ENCODE data around the gene ARHGAP8.
"Not testable (repeated sequence)": the region's sequence is repeated elsewhere in the genome, so short reads cannot be mapped to it uniquely, and the experiment has no call there.

The ARHGAP8 gene

DNA sequence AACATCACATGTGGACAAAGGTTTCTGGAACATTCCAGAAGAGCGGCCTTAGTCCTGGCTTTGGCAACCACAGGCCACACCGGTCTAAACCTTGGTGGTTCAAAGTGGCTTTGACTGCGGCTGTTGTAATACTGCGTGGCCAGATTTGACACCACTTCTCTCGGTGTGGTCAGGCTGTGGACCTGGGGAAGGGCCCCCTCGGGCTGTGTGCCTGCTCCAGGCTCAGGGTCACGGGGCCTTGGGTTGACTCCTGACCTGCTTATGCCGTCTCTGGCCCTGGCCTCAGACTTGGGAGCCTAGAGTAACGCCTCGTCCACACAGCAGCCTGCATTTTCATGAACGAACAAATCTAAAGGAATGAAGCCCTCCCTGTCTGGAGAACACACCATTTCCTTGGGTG lies 139.4 kb downstream of the ARHGAP8 start:
- DNase-seq: no peak

DNA sequence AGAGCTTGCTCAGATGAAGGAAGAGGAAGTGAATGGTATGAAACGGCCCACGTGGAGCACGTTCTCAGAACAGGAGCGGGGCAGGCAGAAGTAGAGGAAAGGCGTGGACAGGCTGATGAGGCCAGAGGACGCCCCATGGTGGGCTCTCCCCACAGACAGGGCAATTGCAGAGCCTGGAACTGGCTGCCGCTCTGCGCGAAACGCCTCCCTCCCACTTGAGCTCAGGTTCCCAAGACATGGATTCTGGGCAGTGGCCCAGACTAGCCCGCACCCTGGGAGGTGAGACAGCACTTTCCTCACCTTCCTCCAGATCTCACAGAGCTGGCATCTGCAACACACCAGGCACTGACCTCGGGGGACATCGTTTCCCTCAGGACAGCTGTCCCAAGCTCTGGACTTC lies 139.9 kb downstream of the ARHGAP8 start:
- DNase-seq: no peak

DNA sequence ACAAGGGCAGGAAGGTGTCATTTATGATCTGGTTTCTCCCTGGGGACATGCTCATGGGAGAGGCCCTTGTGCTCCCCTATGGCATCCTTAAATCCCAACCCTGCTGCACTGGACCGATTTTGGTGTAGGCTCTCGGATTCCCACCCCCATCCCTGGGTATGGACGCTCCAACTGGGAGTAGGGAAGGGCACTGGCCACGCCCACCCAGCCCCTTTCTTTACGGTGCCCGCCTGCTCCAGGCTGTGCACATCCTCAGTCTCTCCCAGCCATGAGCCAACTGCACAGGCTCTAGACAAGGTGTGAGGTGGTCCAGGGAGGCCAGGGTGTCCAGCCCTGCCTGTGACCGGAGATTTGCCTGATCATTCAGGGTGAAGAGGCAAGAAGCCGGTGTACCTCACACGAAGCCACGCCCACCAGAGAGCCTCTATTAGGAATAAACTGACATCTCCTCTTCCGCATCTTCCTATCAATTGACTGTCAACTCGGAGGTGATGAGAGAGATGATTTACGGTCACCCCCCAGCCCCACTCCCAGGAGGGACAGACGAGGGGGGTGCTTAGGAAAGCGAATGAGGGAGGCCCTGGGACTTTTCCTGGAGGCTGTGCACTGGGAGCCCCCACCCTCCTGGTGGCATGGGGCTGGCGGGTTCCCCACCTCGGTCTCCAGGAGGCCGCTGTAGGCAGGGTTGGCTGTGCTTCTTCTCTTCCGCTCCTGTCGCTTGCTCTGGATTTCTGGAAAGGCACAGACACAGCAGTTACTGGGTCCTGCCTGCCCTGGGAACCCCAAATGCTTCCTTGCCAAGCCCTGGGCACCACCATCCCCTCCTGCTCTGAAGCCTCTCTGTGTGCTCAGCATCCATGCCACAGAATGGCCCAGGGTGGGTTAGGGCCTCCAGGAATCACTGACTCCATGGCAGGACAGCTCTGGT lies 140.7 kb downstream of the ARHGAP8 start:
- no peak for DNase-seq

DNA sequence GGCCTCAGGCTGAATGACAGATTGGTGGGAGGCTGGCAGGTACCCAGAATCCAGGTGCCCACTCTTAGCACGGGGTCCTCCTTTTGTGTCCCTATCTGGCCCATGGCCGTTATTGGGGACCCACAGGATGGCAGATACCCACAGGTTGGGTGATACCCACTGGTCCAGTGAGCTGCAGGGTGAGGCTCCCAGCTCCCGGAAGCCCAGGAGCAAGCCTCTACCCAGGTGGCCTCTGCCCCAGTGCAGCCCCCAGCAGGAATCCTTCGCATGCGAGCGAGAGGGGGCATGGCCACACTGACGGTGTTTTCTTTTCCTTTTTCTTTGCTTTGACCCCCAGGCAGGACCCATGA lies 141.3 kb downstream of the ARHGAP8 start:
- no peak for DNase-seq

DNA sequence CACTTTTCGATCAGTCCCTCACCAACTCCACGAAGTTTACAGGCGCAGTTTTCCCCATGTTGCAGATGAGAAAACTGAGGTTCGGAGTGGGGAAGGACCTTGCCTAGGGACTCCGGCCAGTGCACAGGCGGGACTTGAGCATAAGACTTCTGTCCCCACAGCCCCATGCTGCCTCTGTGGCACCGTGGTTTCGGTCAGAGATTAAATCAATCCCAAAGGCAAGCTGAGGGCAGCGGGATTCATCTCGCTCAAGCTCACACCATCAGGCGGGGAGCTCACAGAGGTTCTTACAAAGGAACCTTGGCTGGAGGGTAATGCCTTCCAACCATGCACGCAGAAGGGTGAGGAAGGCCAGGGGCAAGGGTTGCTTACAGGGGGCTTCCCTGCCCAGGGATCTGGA lies 141.9 kb downstream of the ARHGAP8 start:
- DNase-seq: no peak

DNA sequence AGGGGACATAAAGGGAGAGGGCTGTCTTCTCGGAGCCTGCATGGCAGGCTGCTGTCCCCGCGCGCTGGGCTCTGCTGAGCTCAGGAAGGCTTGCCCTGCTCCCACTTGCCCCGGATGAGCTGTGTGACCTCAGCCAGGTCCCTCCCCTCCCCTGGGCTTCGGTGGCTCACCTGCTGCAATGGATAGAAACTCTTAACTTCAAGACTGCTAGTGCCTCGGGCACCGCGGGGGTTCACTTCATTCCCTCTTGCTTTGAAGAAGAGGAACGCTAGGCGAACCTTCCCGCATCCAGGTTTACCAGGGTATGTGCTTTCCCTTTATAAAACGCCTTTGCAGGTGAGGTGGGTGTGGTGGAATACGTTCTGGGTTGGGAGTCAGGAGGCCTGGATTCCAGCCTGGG lies 142.4 kb downstream of the ARHGAP8 start:
- DNase-seq: no peak

DNA sequence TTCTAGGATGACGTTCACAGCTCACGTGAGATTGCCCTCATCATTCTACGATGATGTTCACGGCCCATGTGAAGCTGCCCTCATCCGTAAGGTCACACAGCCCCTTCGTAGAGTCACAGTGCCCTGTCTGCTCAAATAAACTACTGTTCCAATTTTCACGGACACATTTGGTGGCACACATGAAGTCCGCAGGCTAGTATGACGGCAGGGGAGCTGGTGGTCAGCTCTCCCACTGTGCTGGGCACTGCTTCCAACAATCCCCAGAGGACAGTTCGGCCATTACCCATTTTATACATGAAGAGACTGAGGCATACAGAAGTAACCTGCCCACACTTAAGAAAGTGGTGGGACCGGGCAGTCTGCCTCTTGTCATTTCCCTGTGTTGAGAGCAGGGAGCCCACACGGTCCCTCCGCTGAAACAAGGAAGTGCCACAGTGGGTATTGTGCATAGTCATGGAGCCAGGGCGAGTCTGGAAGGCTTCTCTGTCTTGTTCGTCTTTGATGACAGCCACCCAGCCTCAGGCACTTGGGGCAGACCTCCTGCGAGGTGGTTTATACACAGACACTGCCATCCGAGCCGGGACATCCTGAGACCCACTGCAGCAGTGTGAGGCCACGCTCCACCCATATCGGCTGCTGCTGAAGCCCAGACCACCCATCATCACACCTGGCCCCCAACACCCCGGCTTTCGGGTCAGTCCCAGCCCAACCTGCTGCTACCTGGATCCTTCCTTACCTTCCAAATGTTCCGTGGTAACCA lies 143.1 kb downstream of the ARHGAP8 start:
- no peak for DNase-seq

DNA sequence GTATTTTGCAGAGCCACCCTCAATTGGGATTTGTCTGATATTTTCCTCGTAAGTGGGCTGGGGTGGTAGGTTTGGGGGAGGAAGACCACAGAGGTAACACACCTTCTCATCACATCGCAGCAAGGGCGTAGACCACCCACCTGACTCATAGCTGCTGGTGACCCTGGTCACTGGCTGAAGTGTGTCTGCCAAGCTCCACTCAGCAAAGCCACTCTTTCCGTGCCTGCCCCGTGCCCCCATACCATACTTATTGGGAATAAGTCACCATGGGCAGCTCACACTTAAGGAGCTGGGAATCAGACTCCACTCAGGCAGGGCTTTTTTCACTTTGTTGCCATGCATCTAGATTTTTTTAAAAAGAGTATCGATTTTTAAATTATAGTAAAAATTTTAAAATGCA lies 145.9 kb downstream of the ARHGAP8 start:
- DNase-seq: no peak

DNA sequence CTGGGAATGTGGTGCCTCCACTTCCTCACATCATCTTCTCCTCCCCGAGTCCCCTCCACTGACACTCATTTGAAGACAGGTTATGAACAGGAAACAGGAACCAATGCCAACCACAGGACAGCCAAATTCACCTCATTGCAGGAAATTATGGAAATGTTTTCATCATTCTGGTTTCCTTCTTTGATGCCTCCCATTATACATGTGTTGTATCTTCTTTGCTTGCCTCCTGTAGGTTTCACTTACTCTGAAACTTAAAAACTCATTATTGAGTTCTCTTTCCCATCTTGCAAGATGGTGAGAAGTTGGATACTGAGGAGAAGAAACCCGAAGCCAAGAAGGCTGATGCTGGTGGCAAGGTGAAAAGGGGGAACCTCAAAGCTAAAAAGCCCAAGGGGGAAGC lies 148.9 kb downstream of the ARHGAP8 start:
- no peak for DNase-seq

DNA sequence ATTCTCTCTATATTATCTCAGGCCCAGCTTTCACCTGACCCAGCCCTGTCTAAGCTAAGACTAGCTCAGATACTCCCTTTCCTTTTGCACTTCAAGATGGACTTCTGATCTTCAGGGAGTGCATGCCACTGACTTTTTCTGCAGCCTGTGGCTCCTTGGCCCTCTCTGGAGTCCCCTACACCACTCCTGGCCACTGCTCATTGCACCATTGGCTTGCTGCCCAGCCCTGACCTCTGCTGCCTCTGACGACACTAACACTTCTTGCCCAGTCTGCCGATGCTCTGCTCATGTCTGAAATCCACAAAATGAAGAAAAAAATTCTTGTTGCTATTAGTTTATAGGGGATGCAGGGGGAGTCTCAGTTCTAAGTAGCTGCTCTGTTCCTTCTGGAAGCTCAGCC lies 150.8 kb downstream of the ARHGAP8 start:
- DNase-seq: not testable (repeated sequence)

DNA sequence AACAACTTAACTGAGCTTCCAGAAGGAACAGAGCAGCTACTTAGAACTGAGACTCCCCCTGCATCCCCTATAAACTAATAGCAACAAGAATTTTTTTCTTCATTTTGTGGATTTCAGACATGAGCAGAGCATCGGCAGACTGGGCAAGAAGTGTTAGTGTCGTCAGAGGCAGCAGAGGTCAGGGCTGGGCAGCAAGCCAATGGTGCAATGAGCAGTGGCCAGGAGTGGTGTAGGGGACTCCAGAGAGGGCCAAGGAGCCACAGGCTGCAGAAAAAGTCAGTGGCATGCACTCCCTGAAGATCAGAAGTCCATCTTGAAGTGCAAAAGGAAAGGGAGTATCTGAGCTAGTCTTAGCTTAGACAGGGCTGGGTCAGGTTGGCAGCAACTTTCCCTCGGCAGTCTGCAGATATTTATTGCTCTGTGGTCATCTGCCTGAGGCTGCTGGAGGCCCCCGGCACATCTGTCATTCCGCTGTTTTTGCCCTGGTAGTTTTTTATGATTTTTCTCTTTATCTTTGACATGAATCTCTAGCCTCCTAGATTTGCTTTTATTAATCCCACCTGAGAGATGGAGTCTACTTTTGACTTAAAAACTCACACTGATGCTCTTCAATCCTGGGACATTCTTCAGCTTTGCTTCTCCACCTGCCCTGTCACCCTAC lies 152.2 kb downstream of the ARHGAP8 start:
- DNase-seq: not testable (repeated sequence)

DNA sequence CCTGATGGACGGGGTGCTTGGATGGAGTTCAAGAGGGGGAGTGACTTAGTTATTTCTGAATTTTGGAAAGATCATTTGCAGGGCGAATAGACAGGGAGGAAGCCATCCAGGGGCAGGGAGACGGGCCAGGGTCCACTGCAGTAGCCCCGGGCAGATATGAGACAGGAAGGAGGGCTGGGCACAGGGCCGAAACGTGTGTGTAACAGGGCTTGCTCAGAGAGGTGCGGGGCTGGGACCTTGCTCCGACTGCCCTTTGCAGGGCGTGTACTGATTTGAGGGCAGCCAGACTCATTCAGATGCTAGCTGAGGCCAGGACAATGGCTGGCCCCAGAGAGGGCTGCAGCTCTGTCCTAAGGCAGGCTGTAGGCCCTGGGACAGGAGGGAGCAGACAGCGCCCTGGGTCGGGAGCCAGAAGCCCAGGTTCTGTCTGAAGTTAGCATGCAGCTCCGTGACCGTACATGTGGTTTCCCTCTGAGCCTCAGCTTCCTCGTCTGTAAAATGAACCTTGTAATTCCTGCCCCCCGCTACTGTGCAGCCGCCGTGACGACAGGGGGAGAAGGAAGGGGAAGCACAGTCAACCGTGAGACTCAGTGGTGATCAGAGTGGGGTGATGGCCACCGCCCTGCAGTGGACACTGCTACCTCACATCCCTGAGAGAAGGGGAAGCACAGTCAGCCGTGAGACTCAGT lies 154.0 kb downstream of the ARHGAP8 start:
- no peak for DNase-seq

DNA sequence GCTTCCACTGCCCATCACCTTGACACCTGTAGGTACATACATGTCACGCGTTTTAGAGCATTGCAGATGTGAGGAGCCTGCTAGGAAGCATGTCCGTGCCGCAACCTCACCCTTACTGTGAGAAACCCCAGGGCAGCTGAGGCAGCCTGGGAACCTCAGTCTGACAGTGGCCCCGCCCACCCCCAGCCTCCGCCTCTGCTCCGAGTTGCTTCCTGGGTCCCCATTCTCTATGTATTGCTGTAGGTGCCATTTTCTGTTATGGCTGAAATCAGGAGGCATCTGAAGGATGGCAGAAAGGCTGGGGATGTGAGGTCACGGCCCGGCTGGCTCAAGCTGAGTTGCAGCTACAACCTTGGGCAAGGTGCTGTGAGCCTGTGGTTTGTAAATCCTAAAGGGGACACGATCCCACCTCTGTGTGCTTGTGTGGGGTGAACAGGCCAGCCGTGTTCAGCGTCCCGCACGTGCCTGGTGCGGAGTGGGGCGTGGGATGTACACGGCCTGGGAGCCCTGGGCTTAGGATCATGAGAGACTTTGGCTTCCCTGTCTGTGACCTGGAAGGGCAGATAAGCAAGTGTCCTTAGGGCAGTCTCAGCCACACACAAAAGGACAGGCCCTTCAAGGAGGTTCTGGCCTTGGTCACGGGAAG lies 154.7 kb downstream of the ARHGAP8 start:
- DNase-seq: no peak

DNA sequence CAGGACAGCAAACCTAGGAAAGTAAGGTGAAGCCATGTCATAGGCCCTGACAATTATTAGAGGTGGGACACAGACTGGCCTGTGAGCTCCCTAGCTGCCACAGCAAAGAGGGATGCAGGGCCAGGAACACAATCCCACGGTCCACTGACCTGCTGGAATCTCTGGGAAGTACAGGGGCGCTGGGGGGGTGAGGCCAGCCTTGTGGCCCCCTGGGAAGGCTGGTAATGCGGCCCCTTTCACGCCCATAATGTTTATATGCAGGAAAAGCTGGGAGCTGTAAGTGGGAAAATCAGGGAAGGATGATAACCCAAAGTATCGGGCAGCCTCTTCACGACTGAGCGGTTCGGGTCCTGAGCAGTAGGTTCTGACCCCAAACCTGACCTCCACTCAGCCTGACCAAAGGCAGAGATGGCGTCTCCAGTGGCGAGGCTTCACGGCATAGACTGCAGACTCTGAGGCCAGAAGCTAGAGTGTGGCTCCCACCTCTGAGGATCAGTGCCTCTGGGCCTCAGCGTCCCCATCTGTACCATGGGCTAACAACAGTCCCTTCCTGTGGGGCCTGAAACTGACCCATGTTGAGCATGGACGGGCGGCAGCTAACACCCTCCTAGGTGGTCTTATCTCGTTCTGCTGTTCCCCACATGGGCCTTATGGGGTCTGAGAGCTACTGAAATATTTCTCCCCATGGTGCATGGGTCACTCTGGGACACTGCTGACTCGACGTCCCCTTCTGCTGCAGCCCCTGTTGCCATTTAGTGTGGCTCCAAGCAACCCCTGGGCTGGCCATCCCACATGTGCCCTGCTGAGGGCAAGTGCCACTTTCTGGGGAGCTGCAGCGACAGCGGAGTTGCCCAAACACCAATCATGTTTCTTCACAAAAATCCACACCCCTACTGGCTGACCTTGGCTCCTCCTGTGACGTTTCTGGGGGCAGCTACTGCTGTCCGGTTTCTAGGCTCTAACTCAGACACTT lies 155.7 kb downstream of the ARHGAP8 start:
- no peak for DNase-seq

DNA sequence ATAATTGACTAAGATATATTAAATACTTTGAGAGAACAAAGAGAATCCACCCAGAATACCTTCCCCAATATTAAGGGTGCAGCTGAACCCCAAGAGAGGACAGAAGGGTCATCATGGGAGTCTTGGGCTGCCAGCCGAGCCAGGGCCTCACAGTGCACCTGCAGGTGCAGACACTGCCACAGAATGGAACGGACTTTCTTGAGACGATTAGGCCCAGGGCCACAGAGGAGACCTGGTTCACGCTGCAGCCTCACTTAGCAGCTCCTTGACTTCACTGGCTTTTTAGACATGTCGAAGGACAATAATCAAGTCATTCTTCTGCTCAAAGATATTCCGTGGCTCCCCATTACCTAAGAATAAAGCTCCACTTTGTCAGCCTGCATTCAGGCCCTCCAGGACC lies 156.9 kb downstream of the ARHGAP8 start:
- DNase-seq: no peak
